A172 (cell line): ENCODE data around the gene ZNF341. TPM values are rescaled to one million over a fixed set of nuclear protein-coding genes. Genes with fewer than 3 reads are reported as not detected.

Experiments used
- total RNA-seq: library from RNA; depleted of rRNA; stranded (reverse); fragments of >200 nt; shearing (Covaris generic); gene quantifications from 2 replicates; pipeline ENCODE4 v1.2.3, GENCODE V29; 2014; rRNA removed

The ZNF341 gene
- total RNA-seq, 1 experiment from 2014 or later = 0.81 TPM

Other genes with a start within 250 kb of the ZNF341 start
- 6.7 and 10.1 TPM in 2 replicates for gene CBFA2T2, start 241.9 kb upstream of the ZNF341 start, total RNA-seq
- 0.05 TPM in 1 of 2 replicates, not detected in the other for gene C20orf144, start 69.7 kb upstream of the ZNF341 start, total RNA-seq
- not detected in 2 replicates for gene ACTL10, start 65.1 kb upstream of the ZNF341 start, total RNA-seq
- 64.0 and 65.7 TPM in 2 replicates for gene NECAB3, start 57.6 kb upstream of the ZNF341 start, total RNA-seq
- 58.7 and 68.1 TPM in 2 replicates for gene E2F1, start 45.6 kb upstream of the ZNF341 start, total RNA-seq
- gene PXMP4, start 11.7 kb upstream of the ZNF341 start, total RNA-seq = 10.2 and 11.2 TPM in 2 replicates
- 74.7 and 86.5 TPM in 2 replicates for gene CHMP4B, start 79.4 kb downstream of the ZNF341 start, total RNA-seq